T follicular helper cell (primary cell): ENCODE measurements around the gene TBC1D9.
"Not testable (repeated sequence)": the region's sequence is repeated elsewhere in the genome, so short reads cannot be mapped to it uniquely, and the experiment has no call there.

Source experiments
- DNase-seq: peaks from one replicate; pipeline ENCODE4 v3.0.0-alpha.2; 2020; ENCODE audit warnings: low read depth

The TBC1D9 gene

GRCh38 chr4:140753329-140753728 lies 2.9 kb downstream of the TBC1D9 start:
- no peak for DNase-seq

GRCh38 chr4:140752291-140753068 lies 3.7 kb downstream of the TBC1D9 start:
- DNase-seq, result no peak

GRCh38 chr4:140750470-140750869 lies 5.7 kb downstream of the TBC1D9 start:
- no peak for DNase-seq

- DNase-seq, result no peak
Measured at GRCh38 chr4:140748171-140748570, 8.0 kb downstream of the TBC1D9 start.

- not testable (repeated sequence) for DNase-seq
Measured at GRCh38 chr4:140746546-140746945, 9.6 kb downstream of the TBC1D9 start.

- DNase-seq, result no peak
Measured at GRCh38 chr4:140744421-140744820, 11.8 kb downstream of the TBC1D9 start.

- DNase-seq, result no peak
Measured at GRCh38 chr4:140743194-140743931, 12.8 kb downstream of the TBC1D9 start.

GRCh38 chr4:140742838-140743193 lies 13.4 kb downstream of the TBC1D9 start:
- DNase-seq, result no peak

- no peak for DNase-seq
Measured at GRCh38 chr4:140740906-140741670, 15.1 kb downstream of the TBC1D9 start.

- no peak for DNase-seq
Measured at GRCh38 chr4:140740422-140740821, 15.8 kb downstream of the TBC1D9 start.

GRCh38 chr4:140739971-140740370 lies 16.2 kb downstream of the TBC1D9 start:
- no peak for DNase-seq

- DNase-seq, result no peak
Measured at GRCh38 chr4:140738139-140738538, 18.0 kb downstream of the TBC1D9 start.

- no peak for DNase-seq
Measured at GRCh38 chr4:140736669-140737343, 19.4 kb downstream of the TBC1D9 start.

- no peak for DNase-seq
Measured at GRCh38 chr4:140735779-140736391, 20.3 kb downstream of the TBC1D9 start.

- no peak for DNase-seq
Measured at GRCh38 chr4:140735317-140735716, 20.9 kb downstream of the TBC1D9 start.

GRCh38 chr4:140732780-140733179 lies 23.4 kb downstream of the TBC1D9 start:
- DNase-seq, result no peak

- DNase-seq, result no peak
Measured at GRCh38 chr4:140729344-140730049, 26.7 kb downstream of the TBC1D9 start.

- no peak for DNase-seq
Measured at GRCh38 chr4:140726776-140727500, 29.2 kb downstream of the TBC1D9 start.

- no peak for DNase-seq
Measured at GRCh38 chr4:140725556-140725955, 30.6 kb downstream of the TBC1D9 start.

- no peak for DNase-seq
Measured at GRCh38 chr4:140724760-140725159, 31.4 kb downstream of the TBC1D9 start.
